KMS-11 (cell line): ENCODE data around the gene CACNA1A.

Experiments used
- H2AFZ ChIP-seq: fragments of 200-600 bp; sonication (generic); 2 replicates; pipeline ENCODE4 v1.6.1; 2016; ENCODE audit warnings: antibody characterized with exemption, mixed run types, low read depth
- H3K27ac ChIP-seq: fragments of 200-600 bp; sonication (generic); 2 replicates; pipeline ENCODE4 v1.6.1; 2016; ENCODE audit warnings: mild to moderate bottlenecking, mixed run types
- H3K27me3 ChIP-seq: fragments of 200-600 bp; sonication (generic); 2 replicates; pipeline ENCODE4 v1.6.1; 2017; ENCODE audit warnings: mild to moderate bottlenecking, low read depth, mixed run types, moderate library complexity; ENCODE audit not compliant: insufficient read depth
- H3K36me3 ChIP-seq: fragments of 200-600 bp; sonication (generic); 2 replicates; pipeline ENCODE4 v1.6.1; 2017; ENCODE audit warnings: mild to moderate bottlenecking, mixed run types; ENCODE audit not compliant: insufficient read depth
- H3K4me1 ChIP-seq: fragments of 200-600 bp; sonication (generic); 2 replicates; pipeline ENCODE4 v1.6.1; 2016; ENCODE audit warnings: mild to moderate bottlenecking, low read depth, mixed run types; ENCODE audit not compliant: poor library complexity, severe bottlenecking
- H3K4me2 ChIP-seq: fragments of 200-600 bp; sonication (generic); 2 replicates; pipeline ENCODE4 v1.7.0; 2016; ENCODE audit warnings: mild to moderate bottlenecking, mixed run types
- H3K4me3 ChIP-seq: fragments of 200-600 bp; sonication (generic); IDR thresholded peaks from 2 replicates; pipeline ENCODE4 v1.6.1; 2017; ENCODE audit warnings: low read depth, low read length, mixed read lengths; ENCODE audit not compliant: insufficient read depth
- H3K79me2 ChIP-seq: fragments of 200-600 bp; sonication (generic); 2 replicates; pipeline ENCODE4 v1.6.1; 2016; ENCODE audit warnings: low read depth, mixed run types; ENCODE audit not compliant: insufficient read depth
- H3K9ac ChIP-seq: fragments of 200-600 bp; sonication (generic); 2 replicates; pipeline ENCODE4 v1.6.1; 2016; ENCODE audit warnings: mild to moderate bottlenecking, mixed run types
- H4K20me1 ChIP-seq: fragments of 200-600 bp; sonication (generic); 2 replicates; pipeline ENCODE4 v1.6.1; 2016; ENCODE audit warnings: mild to moderate bottlenecking, mixed run types; ENCODE audit not compliant: insufficient read depth
- CTCF ChIP-seq: fragments of 200-600 bp; sonication (generic); conservative IDR thresholded peaks from 2 replicates; pipeline ENCODE4 v1.6.1; 2017; ENCODE audit warnings: low read depth, mild to moderate bottlenecking, antibody characterized with exemption, low read length, moderate library complexity, mixed read lengths

CACNA1A gene

GRCh38 chr19:13493516-13494310 lies 12.6 kb downstream of the CACNA1A start:
- Histone ChIP-seq H4K20me1 (no peaks in the 10 kb centered on the region), H3K36me3 (no peaks in the 10 kb centered on the region)

GRCh38 chr19:13492128-13492527 lies 14.2 kb downstream of the CACNA1A start:
- TF ChIP-seq CTCF = no peak
- Histone ChIP-seq H3K9ac (no peak overlapping the region), H3K27me3 (no peaks in the 10 kb centered on the region; the same call in 1 of the 2 replicates), H3K4me2 (no peak overlapping the region), H4K20me1 (no peaks in the 10 kb centered on the region), H3K79me2 (no peaks in the 10 kb centered on the region), H3K4me1 (no peaks in the 10 kb centered on the region), H3K4me3 (no peak overlapping the region), H2AFZ (no peak overlapping the region), H3K27ac (no peak overlapping the region), H3K36me3 (no peaks in the 10 kb centered on the region)

More at GRCh38 chr19:13493516-13494310, 12.6 kb downstream of the CACNA1A start:
- H3K4me1 ChIP-seq = no peaks in the 10 kb centered on the region
- no peak overlapping the region for H3K4me2 ChIP-seq
- H3K9ac ChIP-seq = no peak overlapping the region
- H3K27me3 ChIP-seq = no peaks in the 10 kb centered on the region; the same call in 1 of the 2 replicates
- no peak for TF ChIP-seq CTCF
- no peak overlapping the region for H3K4me3 ChIP-seq
- H2AFZ ChIP-seq = no peak overlapping the region
- no peak overlapping the region for H3K27ac ChIP-seq
- H3K79me2 ChIP-seq = no peaks in the 10 kb centered on the region

GRCh38 chr19:13487985-13488384 lies 18.3 kb downstream of the CACNA1A start:
- Histone ChIP-seq H2AFZ (no peak overlapping the region), H3K27me3 (no peaks in the 10 kb centered on the region; the same call in 1 of the 2 replicates), H3K4me1 (no peaks in the 10 kb centered on the region), H3K36me3 (no peaks in the 10 kb centered on the region), H4K20me1 (no peaks in the 10 kb centered on the region), H3K9ac (no peak overlapping the region), H3K79me2 (no peaks in the 10 kb centered on the region), H3K4me3 (no peak overlapping the region), H3K4me2 (no peak overlapping the region), H3K27ac (no peak overlapping the region)
- no peak for TF ChIP-seq CTCF

GRCh38 chr19:13484166-13484565 lies 22.1 kb downstream of the CACNA1A start:
- H3K79me2 ChIP-seq = no peaks in the 10 kb centered on the region
- H3K4me3 ChIP-seq = no peak overlapping the region
- no peak overlapping the region for H2AFZ ChIP-seq
- H3K9ac ChIP-seq = no peak overlapping the region
- no peaks in the 10 kb centered on the region; the same call in 1 of the 2 replicates for H3K27me3 ChIP-seq
- H3K36me3 ChIP-seq = no peaks in the 10 kb centered on the region
- no peak overlapping the region for H3K4me2 ChIP-seq
- no peak overlapping the region for H3K27ac ChIP-seq
- no peaks in the 10 kb centered on the region for H4K20me1 ChIP-seq
- no peaks in the 10 kb centered on the region for H3K4me1 ChIP-seq
- no peak for TF ChIP-seq CTCF
